ENCODE measurements around the gene ZWILCH.

The ZWILCH gene

GRCh38 chr15:66566963-66567531 lies 61.9 kb downstream of the ZWILCH start:
- Histone ChIP-seq H3K36me3 (ENCODE audit: insufficient read depth, low read length) (no peaks in the 10 kb centered on the region), H3K9me2 (ENCODE audit: low read depth, low read length) (no peaks in the 10 kb centered on the region), H3K9ac (ENCODE audit: low read length) (no peak overlapping the region), H3K9me3 (ENCODE audit: low read length) (no peaks in the 10 kb centered on the region), H3K79me2 (ENCODE audit: insufficient read depth, low read length) (no peaks in the 10 kb centered on the region), H3K4me2 (ENCODE audit: low read length) (no peak overlapping the region), H3F3A (ENCODE audit: insufficient read depth, low read length) (no peaks in the 10 kb centered on the region), H3K4me1 (ENCODE audit: insufficient read depth, low read length, severe bottlenecking) (peaks cover 3% of the 10 kb centered on the region), H2AFZ (ENCODE audit: low read length) (no peak overlapping the region), H3K4me3 (ENCODE audit: low read depth, low read length, poor library complexity, severe bottlenecking) (no peak overlapping the region), H3K27me3 (ENCODE audit: insufficient read depth, low read length) (no peaks in the 10 kb centered on the region; the same call in 1 of the 2 replicates), H4K20me1 (ENCODE audit: insufficient read depth, low read length) (no peaks in the 10 kb centered on the region), H3K27ac (ENCODE audit: low read depth, low read length, poor library complexity, severe bottlenecking) (no peak overlapping the region)
- TF ChIP-seq CTCF (IDR thresholded peaks at IDR 0.05; ENCODE audit: low read length) (peak; percentile 79), EZH2 (IDR thresholded peaks at IDR 0.05; ENCODE audit: borderline replicate concordance, low read length) (no peak)

GRCh38 chr15:66567897-66568296 lies 62.8 kb downstream of the ZWILCH start:
- Histone ChIP-seq H3K9ac (ENCODE audit: low read length) (no peak overlapping the region), H3K4me3 (ENCODE audit: low read depth, low read length, poor library complexity, severe bottlenecking) (no peak overlapping the region), H3F3A (ENCODE audit: insufficient read depth, low read length) (no peaks in the 10 kb centered on the region), H3K4me1 (ENCODE audit: insufficient read depth, low read length, severe bottlenecking) (peaks cover 3% of the 10 kb centered on the region), H3K27ac (ENCODE audit: low read depth, low read length, poor library complexity, severe bottlenecking) (no peak overlapping the region), H3K4me2 (ENCODE audit: low read length) (no peak overlapping the region), H3K36me3 (ENCODE audit: insufficient read depth, low read length) (no peaks in the 10 kb centered on the region), H3K27me3 (ENCODE audit: insufficient read depth, low read length) (no peaks in the 10 kb centered on the region; the same call in 1 of the 2 replicates), H3K9me3 (ENCODE audit: low read length) (no peaks in the 10 kb centered on the region), H3K79me2 (ENCODE audit: insufficient read depth, low read length) (no peaks in the 10 kb centered on the region), H4K20me1 (ENCODE audit: insufficient read depth, low read length) (no peaks in the 10 kb centered on the region), H3K9me2 (ENCODE audit: low read depth, low read length) (no peaks in the 10 kb centered on the region), H2AFZ (ENCODE audit: low read length) (no peak overlapping the region)
- TF ChIP-seq CTCF (IDR thresholded peaks at IDR 0.05; ENCODE audit: low read length), result no peak
- no peak for TF ChIP-seq EZH2 (IDR thresholded peaks at IDR 0.05; ENCODE audit: borderline replicate concordance, low read length)

- no peaks in the 10 kb centered on the region for H3F3A ChIP-seq (ENCODE audit: insufficient read depth, low read length)
- H3K27me3 ChIP-seq (ENCODE audit: insufficient read depth, low read length), result no peaks in the 10 kb centered on the region
- H4K20me1 ChIP-seq (ENCODE audit: insufficient read depth, low read length), result no peaks in the 10 kb centered on the region
- peaks cover 3% of the 10 kb centered on the region for H3K4me1 ChIP-seq (ENCODE audit: insufficient read depth, low read length, severe bottlenecking)
- TF ChIP-seq CTCF (IDR thresholded peaks at IDR 0.05; ENCODE audit: low read length) (no peak), EZH2 (IDR thresholded peaks at IDR 0.05; ENCODE audit: borderline replicate concordance, low read length) (no peak)
- H3K4me2 ChIP-seq (ENCODE audit: low read length), result no peak overlapping the region
- no peak overlapping the region for H3K9ac ChIP-seq (ENCODE audit: low read length)
- no peaks in the 10 kb centered on the region for H3K79me2 ChIP-seq (ENCODE audit: insufficient read depth, low read length)
- no peaks in the 10 kb centered on the region for H3K9me2 ChIP-seq (ENCODE audit: low read depth, low read length)
- no peak overlapping the region for H3K27ac ChIP-seq (ENCODE audit: low read depth, low read length, poor library complexity, severe bottlenecking)
- H3K36me3 ChIP-seq (ENCODE audit: insufficient read depth, low read length), result no peaks in the 10 kb centered on the region
- H3K4me3 ChIP-seq (ENCODE audit: low read depth, low read length, poor library complexity, severe bottlenecking), result no peak overlapping the region
- H2AFZ ChIP-seq (ENCODE audit: low read length), result no peak overlapping the region
- no peaks in the 10 kb centered on the region for H3K9me3 ChIP-seq (ENCODE audit: low read length)
Observed at GRCh38 chr15:66569461-66570137, 64.5 kb downstream of the ZWILCH start.

Measured in OCI-LY1 (cell line).